ENCODE results near the gene SHMT1. TPM values are rescaled to one million over a fixed set of nuclear protein-coding genes. Genes with fewer than 3 reads are reported as not detected.
"Not testable (repeated sequence)": the region's sequence is repeated elsewhere in the genome, so short reads cannot be mapped to it uniquely, and the experiment has no call there.

The SHMT1 gene
- total RNA-seq, 4 donors from 2014 or later = 16.3 to 30.3 (median 21.1) TPM

DNA sequence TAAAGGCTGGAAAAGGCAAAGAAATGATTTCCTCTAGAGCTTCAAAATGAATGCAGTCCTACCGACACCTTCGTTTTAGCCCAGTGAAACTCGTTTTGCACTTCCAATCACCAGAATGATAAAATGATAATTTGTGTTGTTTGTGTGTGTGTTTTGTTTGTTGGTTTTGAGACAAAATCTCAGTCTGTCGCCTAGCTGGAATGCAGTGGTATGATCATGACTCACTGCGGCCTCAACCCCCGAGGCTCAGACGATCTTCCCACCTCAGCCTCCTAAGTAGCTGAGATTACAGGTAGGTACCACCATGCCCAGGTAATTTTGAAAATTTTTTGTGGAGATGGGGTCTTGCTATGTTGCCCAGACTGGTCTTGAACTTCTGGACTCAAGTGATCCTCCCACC, 10.9 kb upstream of the SHMT1 start:
- Histone ChIP-seq H3K27me3 (peaks cover 10% of the 10 kb centered on the region), H3K36me3 (no peaks in the 10 kb centered on the region), H3K4me3 (no peak overlapping the region), H3K9me3 (no peaks in the 10 kb centered on the region), H3K4me1 (no peaks in the 10 kb centered on the region), H3K27ac (no peak overlapping the region)
- WGBS, 2 donors (ENCODE audit: low coverage in 1 of 2) = 89 to 90% methylated on average over 7 of the region's 7 CpGs
- no peak for ATAC-seq
- TF ChIP-seq POLR2AphosphoS5 (IDR thresholded peaks at IDR 0.05) (no peak), POLR2A (IDR thresholded peaks at IDR 0.05) (no peak), EP300 (IDR thresholded peaks at IDR 0.05) (no peak)
- TF ChIP-seq, protein P1, sequence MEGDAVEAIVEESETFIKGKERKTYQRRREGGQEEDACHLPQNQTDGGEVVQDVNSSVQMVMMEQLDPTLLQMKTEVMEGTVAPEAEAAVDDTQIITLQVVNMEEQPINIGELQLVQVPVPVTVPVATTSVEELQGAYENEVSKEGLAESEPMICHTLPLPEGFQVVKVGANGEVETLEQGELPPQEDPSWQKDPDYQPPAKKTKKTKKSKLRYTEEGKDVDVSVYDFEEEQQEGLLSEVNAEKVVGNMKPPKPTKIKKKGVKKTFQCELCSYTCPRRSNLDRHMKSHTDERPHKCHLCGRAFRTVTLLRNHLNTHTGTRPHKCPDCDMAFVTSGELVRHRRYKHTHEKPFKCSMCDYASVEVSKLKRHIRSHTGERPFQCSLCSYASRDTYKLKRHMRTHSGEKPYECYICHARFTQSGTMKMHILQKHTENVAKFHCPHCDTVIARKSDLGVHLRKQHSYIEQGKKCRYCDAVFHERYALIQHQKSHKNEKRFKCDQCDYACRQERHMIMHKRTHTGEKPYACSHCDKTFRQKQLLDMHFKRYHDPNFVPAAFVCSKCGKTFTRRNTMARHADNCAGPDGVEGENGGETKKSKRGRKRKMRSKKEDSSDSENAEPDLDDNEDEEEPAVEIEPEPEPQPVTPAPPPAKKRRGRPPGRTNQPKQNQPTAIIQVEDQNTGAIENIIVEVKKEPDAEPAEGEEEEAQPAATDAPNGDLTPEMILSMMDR (IDR thresholded peaks at IDR 0.05) = no peak

DNA sequence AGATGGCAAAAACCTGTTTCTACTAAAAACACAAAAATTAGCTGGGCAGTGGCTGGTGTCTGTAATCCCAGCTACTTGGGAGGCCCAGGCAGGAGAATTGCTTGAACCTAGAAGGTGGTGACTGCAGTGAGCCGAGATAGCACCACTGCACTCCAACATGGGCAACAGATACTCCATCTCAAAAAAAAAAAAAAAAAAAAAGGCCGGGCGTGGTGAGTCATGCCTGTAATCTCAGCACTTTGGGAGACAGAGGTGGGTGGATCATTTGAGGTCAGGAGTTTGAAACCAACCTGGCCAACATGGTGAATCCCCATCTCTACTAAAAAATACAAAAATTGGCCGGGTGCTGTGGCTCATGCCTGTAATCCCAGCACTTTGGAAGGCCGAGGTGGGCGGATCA, 9.8 kb upstream of the SHMT1 start:
- not testable (repeated sequence) for ATAC-seq, H3K4me3 ChIP-seq, H3K27me3 ChIP-seq, H3K27ac ChIP-seq, H3K36me3 ChIP-seq, H3K4me1 ChIP-seq, H3K9me3 ChIP-seq
- 94% methylated on average over 3 of the region's 6 CpGs; no CpG with 5 or more reads in 1 of the 2 donors for WGBS, 2 donors (ENCODE audit: low coverage in 1 of 2)

DNA sequence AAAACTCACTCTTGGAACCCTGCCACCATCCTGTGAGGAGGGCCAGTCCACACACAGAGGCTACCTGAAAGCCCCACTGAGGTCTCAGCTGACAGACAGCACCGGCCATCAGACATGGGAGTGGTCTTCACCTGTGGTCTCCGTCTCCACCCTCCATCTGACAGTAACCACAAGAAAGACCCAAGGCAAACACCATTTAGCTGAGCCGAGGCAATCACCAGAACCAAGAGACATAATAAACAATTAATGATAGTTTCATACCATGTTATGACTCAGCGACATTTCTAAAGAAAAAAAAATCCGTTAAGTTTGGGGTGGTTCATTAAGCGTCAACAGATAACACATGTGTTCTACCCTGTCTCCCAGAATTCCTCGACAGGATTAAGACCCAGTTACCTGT, 8.1 kb upstream of the SHMT1 start:
- Histone ChIP-seq H3K9me3 (no peaks in the 10 kb centered on the region), H3K4me3 (no peak overlapping the region), H3K27ac (no peak overlapping the region), H3K4me1 (no peaks in the 10 kb centered on the region), H3K36me3 (no peaks in the 10 kb centered on the region), H3K27me3 (peaks cover 8% of the 10 kb centered on the region)
- 65 to 80% methylated on average over 4 to 6 of the region's 7 CpGs for WGBS, 2 donors (ENCODE audit: low coverage in 1 of 2)
- ATAC-seq = no peak
- TF ChIP-seq, protein P1 (IDR thresholded peaks at IDR 0.05) = no peak
- no peak for TF ChIP-seq POLR2AphosphoS5 (IDR thresholded peaks at IDR 0.05)
- no peak for TF ChIP-seq POLR2A (IDR thresholded peaks at IDR 0.05)
- TF ChIP-seq EP300 (IDR thresholded peaks at IDR 0.05) = no peak

DNA sequence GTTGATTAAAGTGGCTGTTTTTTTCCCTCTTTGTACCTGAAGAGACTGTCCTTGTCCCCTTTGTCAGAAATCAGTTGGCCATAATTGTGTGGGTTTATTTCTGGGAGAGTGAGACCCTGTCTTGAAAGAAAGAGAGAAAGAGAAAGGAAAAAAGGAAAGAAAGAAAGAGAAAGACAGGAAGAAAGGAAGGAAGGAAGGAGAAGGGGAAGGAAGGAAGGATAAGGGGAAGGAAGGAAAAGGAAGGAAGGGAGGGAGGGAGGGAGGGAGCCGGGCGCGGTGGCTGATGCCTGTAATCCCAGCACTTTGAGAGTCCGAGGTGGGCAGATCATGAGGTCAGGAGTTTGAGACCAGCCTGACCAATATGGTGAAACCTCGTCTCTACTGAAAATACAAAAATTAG, 7.4 kb upstream of the SHMT1 start:
- ATAC-seq = no peak
- no peaks in the 10 kb centered on the region for H3K9me3 ChIP-seq
- WGBS, 2 donors (ENCODE audit: low coverage in 1 of 2) = 79 to 84% methylated on average over 2 to 5 of the region's 5 CpGs
- no peak overlapping the region for H3K27ac ChIP-seq
- no peaks in the 10 kb centered on the region for H3K4me1 ChIP-seq
- TF ChIP-seq POLR2AphosphoS5 (IDR thresholded peaks at IDR 0.05) (no peak), POLR2A (IDR thresholded peaks at IDR 0.05) (no peak), EP300 (IDR thresholded peaks at IDR 0.05) (no peak)
- TF ChIP-seq, protein P1 (IDR thresholded peaks at IDR 0.05) = no peak
- no peaks in the 10 kb centered on the region for H3K36me3 ChIP-seq
- H3K4me3 ChIP-seq = no peak overlapping the region
- peaks cover 8% of the 10 kb centered on the region for H3K27me3 ChIP-seq

DNA sequence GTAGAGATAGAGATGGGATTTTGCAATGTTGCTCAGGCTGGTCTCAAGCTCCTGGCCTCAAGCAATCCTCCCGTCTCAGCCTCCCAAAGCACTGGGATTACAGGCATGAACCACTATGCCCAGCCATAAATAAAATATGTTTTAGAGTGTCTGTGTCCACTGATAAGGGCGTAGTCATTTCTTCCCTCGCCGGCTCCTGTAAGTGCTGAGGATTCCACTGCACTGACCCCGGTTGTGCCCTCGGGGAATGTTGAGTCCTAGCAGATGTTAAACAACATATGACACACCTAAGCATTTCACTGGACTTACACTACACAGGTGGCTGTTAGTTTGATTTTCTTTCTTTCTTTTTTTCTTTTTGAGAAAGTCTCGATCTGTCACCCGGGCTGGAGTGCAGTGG, 5.6 kb upstream of the SHMT1 start:
- H3K4me3 ChIP-seq = no peak overlapping the region
- H3K36me3 ChIP-seq = no peaks in the 10 kb centered on the region
- H3K4me1 ChIP-seq = peaks cover 0 to 2% (median 0%) of the 10 kb centered on the region in 3 donors
- TF ChIP-seq, protein P1 (IDR thresholded peaks at IDR 0.05) = no peak
- TF ChIP-seq EP300 (IDR thresholded peaks at IDR 0.05) = no peak
- no peak for TF ChIP-seq POLR2AphosphoS5 (IDR thresholded peaks at IDR 0.05)
- TF ChIP-seq POLR2A (IDR thresholded peaks at IDR 0.05) = no peak
- H3K27me3 ChIP-seq = peaks cover 8% of the 10 kb centered on the region
- H3K9me3 ChIP-seq = no peaks in the 10 kb centered on the region
- no peak overlapping the region for H3K27ac ChIP-seq
- ATAC-seq = no peak
- WGBS, 2 donors (ENCODE audit: low coverage in 1 of 2) = 63 to 64% methylated on average over 3 to 8 of the region's 8 CpGs

Measured in gastroesophageal sphincter (tissue), 4 donors.